Nephron (organoid): Measurements from ENCODE around the gene TRAP1.

Experiments
- H3K27ac Mint-ChIP-seq, 3 experiments: 2 replicates each; pipeline ENCODE4 v1.8.0; 2020; ENCODE audit warnings: mixed read lengths in 3 of 3, mild to moderate bottlenecking in 2 of 3, moderate library complexity in 1 of 3
- H3K27me3 Mint-ChIP-seq: 2 replicates; pipeline ENCODE4 v1.8.0; 2021; ENCODE audit warnings: low read depth, mild to moderate bottlenecking, moderate library complexity, mixed read lengths
- H3K36me3 Mint-ChIP-seq: 2 replicates; pipeline ENCODE4 v1.8.0; 2020; ENCODE audit warnings: low read depth, mixed read lengths
- H3K4me1 Mint-ChIP-seq: 2 replicates; pipeline ENCODE4 v1.8.0; 2020; ENCODE audit warnings: mixed read lengths
- H3K4me3 Mint-ChIP-seq, 3 experiments: 2 replicates each; pipeline ENCODE4 v1.8.0; 2020; ENCODE audit warnings: mild to moderate bottlenecking in 3 of 3, mixed read lengths in 3 of 3, moderate library complexity in 2 of 3
- H3K9me3 Mint-ChIP-seq: 2 replicates; pipeline ENCODE4 v1.8.0; 2020; ENCODE audit warnings: mixed read lengths
- TF ChIP-seq, protein P1 (sequence below), 3 experiments: fragments of 200-600 bp; sonication (generic); IDR thresholded peaks; one replicate each; pipeline ENCODE4 v1.5.0; 2021; ENCODE audit warnings: antibody characterized with exemption in 3 of 3; ENCODE audit not compliant: unreplicated experiment in 3 of 3

TRAP1 gene

DNA sequence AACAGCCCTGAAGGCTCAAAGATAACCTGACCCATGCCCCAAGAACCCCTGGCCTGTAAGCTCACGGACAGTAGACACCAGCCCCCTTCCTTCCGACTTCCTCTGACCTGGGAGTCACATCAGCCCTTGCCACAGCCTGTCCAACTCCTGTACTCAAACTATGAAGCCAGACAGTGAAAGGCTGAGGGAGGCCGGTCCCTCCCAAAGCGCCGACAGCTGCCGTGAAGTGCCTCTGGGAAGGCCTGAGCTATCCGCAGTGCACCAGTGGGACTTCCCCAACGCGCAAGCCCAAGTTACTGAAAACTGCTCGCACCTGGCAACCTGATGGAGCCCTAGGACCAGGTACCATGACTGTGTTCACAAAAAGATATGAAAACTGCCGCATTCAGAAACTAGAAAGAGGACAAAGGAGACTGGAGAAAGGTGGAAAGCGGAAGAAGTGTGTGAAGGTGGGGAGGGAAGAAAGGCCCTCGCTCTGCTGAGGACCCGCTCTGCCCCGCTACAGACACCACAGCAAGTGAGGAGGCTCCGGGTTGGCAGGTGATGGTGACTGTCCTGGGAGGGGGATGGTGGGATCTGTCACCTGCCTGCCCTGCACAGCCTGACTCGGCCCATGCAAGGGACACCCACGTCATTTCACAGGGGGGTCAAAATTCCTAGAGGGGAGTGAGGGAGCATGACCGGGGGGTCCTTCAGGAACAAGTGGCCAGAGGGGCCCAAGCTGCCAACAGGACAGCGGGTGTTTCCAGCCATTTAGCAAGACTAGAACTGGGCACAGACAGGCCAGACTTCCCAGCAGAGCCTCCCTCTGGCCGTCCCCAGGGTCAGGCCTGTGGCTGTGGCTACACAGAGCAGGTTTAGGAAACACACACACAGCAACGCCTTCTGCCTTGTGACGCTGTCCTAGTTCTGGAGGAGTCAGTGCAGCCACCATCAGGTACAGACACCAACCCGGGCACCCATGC is 13.1 kb upstream of the TRAP1 start:
- Mint-ChIP-seq H3K36me3 (peaks cover 65% of the 10 kb centered on the region), H3K4me1 (no peaks in the 10 kb centered on the region), H3K9me3 (no peaks in the 10 kb centered on the region), H3K27me3 (no peaks in the 10 kb centered on the region), H3K27ac (no peak overlapping the region), H3K4me3 (no peak overlapping the region)
- TF ChIP-seq, protein P1, sequence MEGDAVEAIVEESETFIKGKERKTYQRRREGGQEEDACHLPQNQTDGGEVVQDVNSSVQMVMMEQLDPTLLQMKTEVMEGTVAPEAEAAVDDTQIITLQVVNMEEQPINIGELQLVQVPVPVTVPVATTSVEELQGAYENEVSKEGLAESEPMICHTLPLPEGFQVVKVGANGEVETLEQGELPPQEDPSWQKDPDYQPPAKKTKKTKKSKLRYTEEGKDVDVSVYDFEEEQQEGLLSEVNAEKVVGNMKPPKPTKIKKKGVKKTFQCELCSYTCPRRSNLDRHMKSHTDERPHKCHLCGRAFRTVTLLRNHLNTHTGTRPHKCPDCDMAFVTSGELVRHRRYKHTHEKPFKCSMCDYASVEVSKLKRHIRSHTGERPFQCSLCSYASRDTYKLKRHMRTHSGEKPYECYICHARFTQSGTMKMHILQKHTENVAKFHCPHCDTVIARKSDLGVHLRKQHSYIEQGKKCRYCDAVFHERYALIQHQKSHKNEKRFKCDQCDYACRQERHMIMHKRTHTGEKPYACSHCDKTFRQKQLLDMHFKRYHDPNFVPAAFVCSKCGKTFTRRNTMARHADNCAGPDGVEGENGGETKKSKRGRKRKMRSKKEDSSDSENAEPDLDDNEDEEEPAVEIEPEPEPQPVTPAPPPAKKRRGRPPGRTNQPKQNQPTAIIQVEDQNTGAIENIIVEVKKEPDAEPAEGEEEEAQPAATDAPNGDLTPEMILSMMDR (IDR thresholded peaks at IDR 0.05; ENCODE audit: unreplicated experiment in 3 of 3): no peak

DNA sequence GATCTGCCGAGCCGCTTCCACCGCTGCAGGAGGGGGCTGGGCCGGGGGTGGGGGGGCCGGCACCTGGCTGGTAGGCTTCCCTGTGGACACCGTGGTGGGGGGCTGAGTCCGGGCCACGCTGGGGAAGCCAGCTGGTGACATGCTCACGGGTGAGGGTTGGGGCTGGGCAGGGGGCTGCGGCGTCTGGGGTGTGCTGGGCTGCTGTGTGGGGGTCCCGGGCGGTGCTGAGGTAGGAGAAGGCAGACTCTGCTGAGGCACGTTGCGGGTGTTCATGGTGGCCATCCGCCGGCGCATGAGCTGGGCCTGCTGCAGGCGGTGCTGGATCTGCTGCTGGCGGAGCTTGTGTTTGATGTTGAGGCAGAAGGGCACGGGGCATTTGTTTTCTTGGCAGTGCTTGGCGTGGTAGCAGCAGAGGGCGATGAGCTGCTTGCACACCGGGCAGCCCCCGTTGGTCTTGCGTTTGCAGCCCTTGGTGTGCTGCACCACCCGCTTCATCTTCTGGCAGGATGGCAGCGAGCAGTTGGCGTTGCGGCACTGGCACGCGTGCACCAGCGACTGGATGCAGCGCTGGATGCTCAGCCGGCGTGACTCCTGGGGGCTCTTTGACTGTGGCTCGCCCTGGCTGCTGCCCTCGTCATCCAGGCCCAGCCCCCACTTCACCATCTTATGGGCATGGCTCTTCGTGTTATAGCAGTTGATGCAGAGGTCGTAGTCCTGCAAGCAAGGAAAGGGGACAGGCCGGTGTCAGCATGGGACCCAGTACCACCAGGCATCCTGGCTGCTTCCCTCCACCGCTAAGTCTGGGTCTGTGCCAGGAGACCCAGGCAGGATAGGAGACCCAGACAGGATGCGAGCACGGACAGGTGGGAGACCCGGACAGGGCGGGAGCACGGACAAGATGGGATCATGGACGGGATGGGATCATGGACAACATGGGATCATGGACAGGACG is 12.1 kb upstream of the TRAP1 start:
- Mint-ChIP-seq H3K4me3 (no peak overlapping the region), H3K4me1 (no peaks in the 10 kb centered on the region), H3K36me3 (peaks cover 57% of the 10 kb centered on the region), H3K27me3 (no peaks in the 10 kb centered on the region), H3K9me3 (no peaks in the 10 kb centered on the region), H3K27ac (no peak overlapping the region)
- TF ChIP-seq, protein P1 (IDR thresholded peaks at IDR 0.05; ENCODE audit: unreplicated experiment in 3 of 3): no peak

DNA sequence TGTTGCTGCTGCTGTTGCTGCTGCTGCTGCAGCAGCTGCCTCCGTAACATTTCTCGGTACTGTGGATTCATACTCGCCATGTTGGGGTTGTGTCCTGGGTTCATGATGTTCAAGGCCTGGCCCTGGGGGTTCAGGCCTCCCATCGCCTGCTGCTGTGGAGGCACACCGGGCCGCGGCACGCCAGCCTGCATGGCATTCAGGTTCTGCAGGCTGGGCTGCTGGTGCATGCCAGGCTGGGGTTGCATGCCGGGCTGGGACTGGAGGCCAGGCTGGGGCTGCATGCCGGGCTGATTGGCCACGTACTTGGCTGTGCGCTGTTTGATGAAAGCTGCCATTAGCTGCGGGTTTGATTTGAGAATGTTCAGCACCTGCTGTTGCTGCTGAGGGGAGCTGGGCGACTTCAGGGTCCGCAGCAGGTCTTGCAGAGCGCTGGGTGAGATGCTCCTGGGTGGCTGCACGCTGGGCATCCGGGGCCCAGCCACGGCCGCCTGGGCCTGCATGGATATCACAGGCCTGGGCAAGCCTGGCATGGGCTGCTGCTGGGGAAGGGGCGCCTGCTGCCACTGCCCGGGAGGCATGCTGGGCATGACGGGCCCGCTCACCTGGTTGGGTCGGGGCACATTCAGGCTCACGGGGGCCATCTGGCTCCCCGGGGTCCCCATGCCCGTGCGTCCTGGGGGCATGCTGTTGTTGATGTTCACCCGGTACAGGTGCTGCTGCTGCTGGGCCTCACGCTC is 11.3 kb upstream of the TRAP1 start:
- no peaks in the 10 kb centered on the region for H3K9me3 Mint-ChIP-seq
- TF ChIP-seq, protein P1 (IDR thresholded peaks at IDR 0.05; ENCODE audit: unreplicated experiment in 3 of 3): no peak
- H3K4me3 Mint-ChIP-seq: no peak overlapping the region
- no peak overlapping the region for H3K27ac Mint-ChIP-seq
- no peaks in the 10 kb centered on the region for H3K4me1 Mint-ChIP-seq
- H3K36me3 Mint-ChIP-seq: peaks cover 50% of the 10 kb centered on the region
- H3K27me3 Mint-ChIP-seq: no peaks in the 10 kb centered on the region

DNA sequence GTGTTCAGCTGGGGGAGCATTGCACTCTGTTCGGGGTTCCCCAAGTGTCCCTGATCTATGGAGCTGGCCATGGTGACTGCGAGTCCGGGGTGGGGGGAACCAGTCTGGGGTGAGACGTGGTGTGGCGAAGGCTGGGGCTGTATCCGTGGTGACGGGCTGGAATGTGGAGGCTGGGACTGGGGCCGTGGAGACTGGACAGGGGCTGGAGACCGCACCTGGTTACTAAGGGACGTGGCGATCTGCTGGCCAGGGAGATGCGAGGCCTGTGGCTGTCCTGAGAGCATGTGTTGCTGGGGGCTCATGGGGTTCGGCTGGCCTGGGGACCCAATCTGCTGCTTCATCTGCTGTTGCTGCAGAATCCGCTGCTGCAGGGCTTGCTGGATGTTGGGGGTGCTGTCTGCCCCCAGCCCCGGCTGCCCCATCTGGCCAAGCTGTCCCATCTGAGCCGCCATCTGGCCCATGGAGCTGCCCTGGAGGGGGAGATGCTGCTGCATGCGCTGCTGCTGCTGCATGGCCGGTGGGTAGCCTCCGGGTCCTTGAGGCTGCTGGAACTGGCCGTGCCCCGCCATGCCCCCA is 10.6 kb upstream of the TRAP1 start:
- no peak overlapping the region for H3K27ac Mint-ChIP-seq
- TF ChIP-seq, protein P1 (IDR thresholded peaks at IDR 0.05; ENCODE audit: unreplicated experiment in 3 of 3): no peak
- H3K4me3 Mint-ChIP-seq: no peak overlapping the region
- H3K4me1 Mint-ChIP-seq: no peaks in the 10 kb centered on the region
- no peaks in the 10 kb centered on the region for H3K9me3 Mint-ChIP-seq
- H3K27me3 Mint-ChIP-seq: no peaks in the 10 kb centered on the region
- H3K36me3 Mint-ChIP-seq: peaks cover 44% of the 10 kb centered on the region

DNA sequence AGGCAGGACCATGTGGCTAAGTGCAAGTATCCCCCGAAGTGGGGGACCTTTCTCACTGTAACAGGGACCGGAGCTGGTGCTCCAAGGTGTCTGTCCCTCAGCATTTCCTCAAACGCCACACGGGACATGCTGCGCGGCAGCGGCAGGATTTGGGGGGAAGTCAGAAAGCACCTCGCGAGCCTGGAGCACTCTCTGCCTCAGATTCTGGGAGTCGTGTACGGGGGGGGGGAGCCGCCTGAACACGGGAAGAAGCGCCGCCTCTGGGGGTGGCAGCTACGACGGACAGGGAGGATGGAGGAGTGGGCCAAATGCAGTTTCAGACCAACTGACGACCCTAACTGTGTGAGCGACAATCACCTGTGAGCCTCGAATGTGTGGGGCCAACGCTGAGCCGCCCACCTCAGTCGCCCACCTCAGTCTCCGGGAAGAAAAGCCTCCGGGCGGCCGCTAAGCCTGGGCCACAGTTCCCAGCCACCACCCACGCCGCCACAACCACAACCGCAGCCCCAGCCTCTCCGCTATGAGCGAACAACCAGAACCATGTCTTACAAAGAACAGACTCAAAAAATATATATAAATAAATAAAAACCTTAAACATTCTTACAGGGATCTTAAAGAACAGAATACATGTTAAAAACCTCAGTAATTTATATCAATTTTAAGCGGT is 8.8 kb upstream of the TRAP1 start:
- peaks cover 32% of the 10 kb centered on the region for H3K36me3 Mint-ChIP-seq
- TF ChIP-seq, protein P1 (IDR thresholded peaks at IDR 0.05; ENCODE audit: unreplicated experiment in 3 of 3): no peak
- no peaks in the 10 kb centered on the region for H3K27me3 Mint-ChIP-seq
- H3K27ac Mint-ChIP-seq: no peak overlapping the region
- H3K4me1 Mint-ChIP-seq: no peaks in the 10 kb centered on the region
- H3K4me3 Mint-ChIP-seq: no peak overlapping the region
- H3K9me3 Mint-ChIP-seq: no peaks in the 10 kb centered on the region
